Testis (tissue), 2 donors: ENCODE results near the gene NUMA1.

ENCODE experiments used
- POLR2A ChIP-seq: fragments of 450-650 bp; IDR thresholded peaks from one replicate; pipeline ENCODE4 v1.6.1; 2017; ENCODE audit warnings: antibody characterized with exemption, mild to moderate bottlenecking, moderate library complexity
- TF ChIP-seq, protein P1 (sequence below), 3 experiments: fragments of 450-650 bp in 2 of 3; fragments of 200-600 bp in 1 of 3; sonication (generic) in 1 of 3; IDR thresholded peaks; one replicate each; pipeline ENCODE4 v1.5.1; 2016 to 2019; ENCODE audit warnings: antibody characterized with exemption in 3 of 3, mild to moderate bottlenecking in 2 of 3, moderate library complexity in 1 of 3

DNA sequence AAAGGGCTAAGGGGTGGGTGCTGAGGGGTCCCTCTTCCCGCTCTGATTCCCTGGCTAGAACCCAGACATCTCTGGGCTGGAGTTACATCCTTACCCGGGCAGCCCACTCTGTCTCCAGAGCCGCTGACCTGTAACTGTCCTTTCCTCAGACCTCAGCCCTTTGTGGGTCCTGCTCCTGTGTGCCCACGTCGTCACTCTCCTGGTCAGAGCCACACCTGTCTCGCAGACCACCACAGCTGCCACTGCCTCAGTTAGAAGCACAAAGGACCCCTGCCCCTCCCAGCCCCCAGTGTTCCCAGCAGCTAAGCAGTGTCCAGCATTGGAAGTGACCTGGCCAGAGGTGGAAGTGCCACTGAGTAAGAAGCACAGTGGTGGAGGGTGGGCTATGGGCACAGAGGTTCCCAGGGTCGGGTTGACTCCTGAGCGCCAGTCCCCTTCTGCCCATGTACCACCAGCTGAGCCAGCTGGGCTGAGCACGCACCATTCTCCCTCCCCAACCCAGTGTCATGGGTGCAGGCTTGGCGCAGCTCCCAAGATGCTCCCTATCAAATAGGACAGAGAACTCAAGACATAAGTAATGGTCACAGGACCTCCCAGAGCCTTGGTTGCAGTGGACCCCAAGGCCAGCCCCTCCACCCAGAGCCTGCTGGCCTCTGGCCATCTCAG is 80.0 kb downstream of the NUMA1 start:
- TF ChIP-seq, protein P1, sequence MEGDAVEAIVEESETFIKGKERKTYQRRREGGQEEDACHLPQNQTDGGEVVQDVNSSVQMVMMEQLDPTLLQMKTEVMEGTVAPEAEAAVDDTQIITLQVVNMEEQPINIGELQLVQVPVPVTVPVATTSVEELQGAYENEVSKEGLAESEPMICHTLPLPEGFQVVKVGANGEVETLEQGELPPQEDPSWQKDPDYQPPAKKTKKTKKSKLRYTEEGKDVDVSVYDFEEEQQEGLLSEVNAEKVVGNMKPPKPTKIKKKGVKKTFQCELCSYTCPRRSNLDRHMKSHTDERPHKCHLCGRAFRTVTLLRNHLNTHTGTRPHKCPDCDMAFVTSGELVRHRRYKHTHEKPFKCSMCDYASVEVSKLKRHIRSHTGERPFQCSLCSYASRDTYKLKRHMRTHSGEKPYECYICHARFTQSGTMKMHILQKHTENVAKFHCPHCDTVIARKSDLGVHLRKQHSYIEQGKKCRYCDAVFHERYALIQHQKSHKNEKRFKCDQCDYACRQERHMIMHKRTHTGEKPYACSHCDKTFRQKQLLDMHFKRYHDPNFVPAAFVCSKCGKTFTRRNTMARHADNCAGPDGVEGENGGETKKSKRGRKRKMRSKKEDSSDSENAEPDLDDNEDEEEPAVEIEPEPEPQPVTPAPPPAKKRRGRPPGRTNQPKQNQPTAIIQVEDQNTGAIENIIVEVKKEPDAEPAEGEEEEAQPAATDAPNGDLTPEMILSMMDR (IDR thresholded peaks at IDR 0.05), result no peak
- no peak for TF ChIP-seq POLR2A
